HEK293T (cell line): Measurements from ENCODE around the gene ABHD12.

Experiments
- BHLHE40 ChIP-seq: fragments of 450-650 bp; IDR thresholded peaks from 2 replicates; pipeline ENCODE4 v1.6.1; 2016; ENCODE audit warnings: mild to moderate bottlenecking, moderate library complexity, borderline replicate concordance
- FOXA1 ChIP-seq: fragments of 450-650 bp; IDR thresholded peaks from 2 replicates; pipeline ENCODE4 v1.6.1; 2016; ENCODE audit warnings: mild to moderate bottlenecking
- FOXK2 ChIP-seq: fragments of 450-650 bp; IDR thresholded peaks from 2 replicates; pipeline ENCODE4 v1.6.1; 2016; ENCODE audit warnings: mild to moderate bottlenecking
- HDGF ChIP-seq: fragments of 450-650 bp; IDR thresholded peaks from 2 replicates; pipeline ENCODE4 v1.6.1; 2017; ENCODE audit warnings: antibody characterized with exemption, borderline replicate concordance
- L3MBTL2 ChIP-seq: fragments of 450-650 bp; conservative IDR thresholded peaks from 2 replicates; pipeline ENCODE4 v1.6.1; 2016; ENCODE audit warnings: mild to moderate bottlenecking
- NFRKB ChIP-seq: fragments of 450-650 bp; IDR thresholded peaks from 2 replicates; pipeline ENCODE4 v1.6.1; 2016; ENCODE audit warnings: mild to moderate bottlenecking, moderate library complexity
- PKNOX1 ChIP-seq: fragments of 450-650 bp; IDR thresholded peaks from 2 replicates; pipeline ENCODE4 v1.6.1; 2016
- TARDBP ChIP-seq: fragments of 450-650 bp; IDR thresholded peaks from 2 replicates; pipeline ENCODE4 v1.6.1; 2016

GRCh38 chr20:25274891-25275812 is 115.5 kb downstream of the ABHD12 start:
- no peak for TF ChIP-seq PKNOX1
- TF ChIP-seq TARDBP = no peak
- TF ChIP-seq HDGF = no peak
- no peak for TF ChIP-seq FOXA1
- no peak for TF ChIP-seq L3MBTL2
- TF ChIP-seq BHLHE40 = no peak
- TF ChIP-seq FOXK2 = no peak
- TF ChIP-seq NFRKB = no peak
